PFSK-1 (cell line): ENCODE results near the gene KCNQ1.

Source experiments
- FOXP2 ChIP-seq: optimal IDR thresholded peaks from 2 replicates; pipeline ENCODE3; 2011; ENCODE audit warnings: borderline replicate concordance, control low read depth, inconsistent platforms; ENCODE audit not compliant: insufficient read depth; ENCODE audit errors: extremely low read length, extremely low read depth
- POLR2AphosphoS5 ChIP-seq: IDR thresholded peaks from 2 replicates; pipeline ENCODE4 v1.6.1; 2012; ENCODE audit warnings: low read depth, mild to moderate bottlenecking, control low read depth, low read length, moderate library complexity
- SIN3A ChIP-seq: IDR thresholded peaks from 2 replicates; pipeline ENCODE4 v1.6.1; 2012; ENCODE audit warnings: mild to moderate bottlenecking, low read length, moderate library complexity, borderline replicate concordance; ENCODE audit not compliant: insufficient read depth
- TAF1 ChIP-seq: IDR thresholded peaks from 2 replicates; pipeline ENCODE4 v1.6.1; 2012; ENCODE audit warnings: low read length, control low read depth, borderline replicate concordance; ENCODE audit not compliant: insufficient read depth
- TF ChIP-seq, protein P1 (sequence below), 2 experiments: IDR thresholded peaks; 2 replicates each; pipeline versions ENCODE4 v1.6.1 to v1.8.0; 2011 to 2012; ENCODE audit warnings: low read depth in 2 of 2, low read length in 2 of 2, control low read depth in 1 of 2, inconsistent platforms in 1 of 2, mild to moderate bottlenecking in 1 of 2, moderate library complexity in 1 of 2; ENCODE audit not compliant: insufficient read depth in 1 of 2

DNA sequence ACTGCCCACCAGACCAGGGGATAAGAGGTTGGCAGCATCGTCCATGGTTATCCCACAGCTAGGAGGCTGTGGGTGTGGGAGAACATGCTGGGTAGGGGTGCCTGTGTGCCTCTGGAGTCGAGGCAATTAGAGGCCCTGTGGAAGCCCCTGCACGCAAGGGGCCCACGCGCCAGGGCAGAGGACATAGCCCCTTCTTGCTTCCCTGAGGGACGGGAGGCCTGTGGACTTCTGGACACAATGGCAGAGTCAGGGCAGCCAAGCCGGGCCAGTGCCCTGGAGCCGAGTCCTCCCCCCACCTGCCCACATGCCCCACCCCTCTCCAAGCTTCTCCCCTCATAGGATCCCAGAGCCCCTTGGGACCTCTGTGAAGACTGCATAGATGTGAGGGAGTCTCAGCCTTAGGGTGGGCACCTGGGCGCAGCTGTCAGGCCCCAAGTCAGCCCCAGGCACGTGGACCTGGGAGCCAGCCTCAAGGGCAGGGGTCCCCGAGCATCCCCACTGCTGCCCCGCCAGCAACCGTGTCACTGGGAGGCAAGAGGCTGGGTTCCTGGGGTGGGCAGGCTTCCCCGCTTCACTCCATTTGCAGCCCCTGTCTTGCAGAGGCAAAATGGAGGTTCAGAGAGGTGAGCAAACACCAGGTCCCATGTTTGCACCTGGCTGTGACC is 388.4 kb downstream of the KCNQ1 start:
- TF ChIP-seq, protein P1, sequence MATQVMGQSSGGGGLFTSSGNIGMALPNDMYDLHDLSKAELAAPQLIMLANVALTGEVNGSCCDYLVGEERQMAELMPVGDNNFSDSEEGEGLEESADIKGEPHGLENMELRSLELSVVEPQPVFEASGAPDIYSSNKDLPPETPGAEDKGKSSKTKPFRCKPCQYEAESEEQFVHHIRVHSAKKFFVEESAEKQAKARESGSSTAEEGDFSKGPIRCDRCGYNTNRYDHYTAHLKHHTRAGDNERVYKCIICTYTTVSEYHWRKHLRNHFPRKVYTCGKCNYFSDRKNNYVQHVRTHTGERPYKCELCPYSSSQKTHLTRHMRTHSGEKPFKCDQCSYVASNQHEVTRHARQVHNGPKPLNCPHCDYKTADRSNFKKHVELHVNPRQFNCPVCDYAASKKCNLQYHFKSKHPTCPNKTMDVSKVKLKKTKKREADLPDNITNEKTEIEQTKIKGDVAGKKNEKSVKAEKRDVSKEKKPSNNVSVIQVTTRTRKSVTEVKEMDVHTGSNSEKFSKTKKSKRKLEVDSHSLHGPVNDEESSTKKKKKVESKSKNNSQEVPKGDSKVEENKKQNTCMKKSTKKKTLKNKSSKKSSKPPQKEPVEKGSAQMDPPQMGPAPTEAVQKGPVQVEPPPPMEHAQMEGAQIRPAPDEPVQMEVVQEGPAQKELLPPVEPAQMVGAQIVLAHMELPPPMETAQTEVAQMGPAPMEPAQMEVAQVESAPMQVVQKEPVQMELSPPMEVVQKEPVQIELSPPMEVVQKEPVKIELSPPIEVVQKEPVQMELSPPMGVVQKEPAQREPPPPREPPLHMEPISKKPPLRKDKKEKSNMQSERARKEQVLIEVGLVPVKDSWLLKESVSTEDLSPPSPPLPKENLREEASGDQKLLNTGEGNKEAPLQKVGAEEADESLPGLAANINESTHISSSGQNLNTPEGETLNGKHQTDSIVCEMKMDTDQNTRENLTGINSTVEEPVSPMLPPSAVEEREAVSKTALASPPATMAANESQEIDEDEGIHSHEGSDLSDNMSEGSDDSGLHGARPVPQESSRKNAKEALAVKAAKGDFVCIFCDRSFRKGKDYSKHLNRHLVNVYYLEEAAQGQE (IDR thresholded peaks at IDR 0.05; ENCODE audit: insufficient read depth in 1 of 2, low read depth in 2 of 2, low read length in 2 of 2): no peak
- no peak for TF ChIP-seq SIN3A
- no peak for TF ChIP-seq TAF1
- TF ChIP-seq FOXP2: no peak
- no peak for TF ChIP-seq POLR2AphosphoS5
